Sciatic nerve (tissue), 2 donors: ENCODE data around the gene TP53BP1. TPM values are rescaled to one million over a fixed set of nuclear protein-coding genes. Genes with fewer than 3 reads are reported as not detected.
A peak's percentile ranks its signal among the peaks of the same experiment; 100 is the strongest.
"Not testable (repeated sequence)": the region's sequence is repeated elsewhere in the genome, so short reads cannot be mapped to it uniquely, and the experiment has no call there.

ENCODE experiments used
- ATAC-seq: fragments of 200-7000 bp; cut with Tn5 transposase; one replicate; pipeline ENCODE4 v1.9.1; 2020; ENCODE audit warnings: mild to moderate bottlenecking, moderate library complexity
- DNase-seq: peaks from one replicate; pipeline ENCODE4 v3.0.0-alpha.2; 2020; ENCODE audit warnings: low spot score
- intact Hi-C: fragments of 100-400 bp; cut with DNase I; formaldehyde crosslinking; loops from one replicate; pipeline ENCODE4 v1.14.2; 2022
- total RNA-seq: library from RNA; stranded (reverse); fragmentation: NEBNext Ultra II Directional; extraction: Animal tissue kit (Norgen Biotek cat#: 25700); gene quantifications from one replicate; pipeline ENCODE4 v1.2.1, GENCODE V29; 2021
- donor health status: DM: no; HTN: no; CAD: no.
- donor health status: DM: no; HTN: no; CAD: no.

Gene TP53BP1, protein sequence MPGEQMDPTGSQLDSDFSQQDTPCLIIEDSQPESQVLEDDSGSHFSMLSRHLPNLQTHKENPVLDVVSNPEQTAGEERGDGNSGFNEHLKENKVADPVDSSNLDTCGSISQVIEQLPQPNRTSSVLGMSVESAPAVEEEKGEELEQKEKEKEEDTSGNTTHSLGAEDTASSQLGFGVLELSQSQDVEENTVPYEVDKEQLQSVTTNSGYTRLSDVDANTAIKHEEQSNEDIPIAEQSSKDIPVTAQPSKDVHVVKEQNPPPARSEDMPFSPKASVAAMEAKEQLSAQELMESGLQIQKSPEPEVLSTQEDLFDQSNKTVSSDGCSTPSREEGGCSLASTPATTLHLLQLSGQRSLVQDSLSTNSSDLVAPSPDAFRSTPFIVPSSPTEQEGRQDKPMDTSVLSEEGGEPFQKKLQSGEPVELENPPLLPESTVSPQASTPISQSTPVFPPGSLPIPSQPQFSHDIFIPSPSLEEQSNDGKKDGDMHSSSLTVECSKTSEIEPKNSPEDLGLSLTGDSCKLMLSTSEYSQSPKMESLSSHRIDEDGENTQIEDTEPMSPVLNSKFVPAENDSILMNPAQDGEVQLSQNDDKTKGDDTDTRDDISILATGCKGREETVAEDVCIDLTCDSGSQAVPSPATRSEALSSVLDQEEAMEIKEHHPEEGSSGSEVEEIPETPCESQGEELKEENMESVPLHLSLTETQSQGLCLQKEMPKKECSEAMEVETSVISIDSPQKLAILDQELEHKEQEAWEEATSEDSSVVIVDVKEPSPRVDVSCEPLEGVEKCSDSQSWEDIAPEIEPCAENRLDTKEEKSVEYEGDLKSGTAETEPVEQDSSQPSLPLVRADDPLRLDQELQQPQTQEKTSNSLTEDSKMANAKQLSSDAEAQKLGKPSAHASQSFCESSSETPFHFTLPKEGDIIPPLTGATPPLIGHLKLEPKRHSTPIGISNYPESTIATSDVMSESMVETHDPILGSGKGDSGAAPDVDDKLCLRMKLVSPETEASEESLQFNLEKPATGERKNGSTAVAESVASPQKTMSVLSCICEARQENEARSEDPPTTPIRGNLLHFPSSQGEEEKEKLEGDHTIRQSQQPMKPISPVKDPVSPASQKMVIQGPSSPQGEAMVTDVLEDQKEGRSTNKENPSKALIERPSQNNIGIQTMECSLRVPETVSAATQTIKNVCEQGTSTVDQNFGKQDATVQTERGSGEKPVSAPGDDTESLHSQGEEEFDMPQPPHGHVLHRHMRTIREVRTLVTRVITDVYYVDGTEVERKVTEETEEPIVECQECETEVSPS (N-terminal part only)
- total RNA-seq: 60.6 TPM

DNA sequence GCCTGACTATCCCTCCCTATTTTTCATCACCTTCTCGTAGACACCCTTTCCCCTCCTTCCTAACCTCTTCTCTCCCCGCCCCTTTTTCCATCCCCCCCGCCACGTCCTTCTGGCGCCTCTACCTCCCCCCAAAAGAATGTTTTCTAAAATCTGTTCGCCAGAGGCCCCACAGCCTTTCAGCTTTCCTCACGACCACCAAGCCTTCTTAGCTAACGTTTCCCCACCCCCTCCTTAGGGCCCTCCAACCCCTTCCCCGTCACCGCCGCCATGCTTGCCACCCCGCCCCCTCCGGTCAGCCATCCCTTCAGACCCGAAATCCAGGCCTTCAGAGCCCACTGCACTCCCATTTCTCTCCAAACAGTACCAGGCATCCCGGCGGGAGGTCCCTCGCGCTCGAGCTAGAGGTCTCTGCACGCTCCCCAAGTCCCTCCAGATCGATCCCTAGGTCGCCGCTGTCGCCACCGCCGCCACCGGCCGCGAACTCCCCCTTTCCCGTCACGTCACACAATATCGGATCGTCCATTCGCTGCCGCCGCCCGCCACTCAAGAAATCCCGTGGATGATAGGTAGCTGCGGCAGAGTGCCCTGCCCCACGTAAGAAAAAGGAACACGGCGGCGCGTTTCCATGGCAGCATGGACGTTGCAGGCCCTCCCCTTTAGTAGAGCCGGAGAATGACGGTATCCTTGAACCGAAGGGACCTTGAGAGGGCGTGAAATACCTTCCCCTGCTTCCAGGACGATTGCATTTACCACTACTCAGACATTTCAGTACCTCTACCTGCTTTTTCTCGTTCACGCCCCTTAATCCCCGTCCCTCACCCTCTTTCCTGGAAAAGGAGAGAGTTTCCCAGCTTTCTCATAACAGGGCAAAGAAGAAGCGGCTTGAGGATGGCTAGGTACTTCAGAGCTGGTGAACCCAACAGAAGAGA, at the start of gene TP53BP1:
TP53BP1 (minus strand) TSS at position 484 of the 929 bp plus-strand sequence; CDS start at position 371, 113 bp downstream.
- ATAC-seq: peak; percentile 100
- intact Hi-C loops: no loop called here
- DNase-seq: peak; percentile 98

DNA sequence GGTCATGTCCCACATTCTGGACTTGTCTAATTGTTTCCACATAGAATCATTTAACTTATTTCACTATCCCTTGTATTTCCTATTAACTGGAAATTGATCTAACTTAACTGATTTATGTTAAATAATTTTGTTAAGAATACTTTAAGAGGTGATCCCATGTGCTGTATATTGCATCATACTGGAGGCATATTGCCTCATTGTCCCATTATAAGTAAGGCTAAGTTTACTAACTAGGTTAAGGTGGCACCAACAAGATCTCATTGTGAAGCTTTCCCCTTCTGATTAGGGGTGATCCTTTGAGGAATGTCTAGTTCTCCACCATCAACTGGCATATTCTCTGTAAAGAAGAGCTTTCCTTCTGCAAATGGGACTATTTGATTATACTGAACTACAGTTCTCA, 48.8 kb upstream of the TP53BP1 start:
- DNase-seq: no peak
- intact Hi-C loops: no loop called here
- ATAC-seq: no peak

DNA sequence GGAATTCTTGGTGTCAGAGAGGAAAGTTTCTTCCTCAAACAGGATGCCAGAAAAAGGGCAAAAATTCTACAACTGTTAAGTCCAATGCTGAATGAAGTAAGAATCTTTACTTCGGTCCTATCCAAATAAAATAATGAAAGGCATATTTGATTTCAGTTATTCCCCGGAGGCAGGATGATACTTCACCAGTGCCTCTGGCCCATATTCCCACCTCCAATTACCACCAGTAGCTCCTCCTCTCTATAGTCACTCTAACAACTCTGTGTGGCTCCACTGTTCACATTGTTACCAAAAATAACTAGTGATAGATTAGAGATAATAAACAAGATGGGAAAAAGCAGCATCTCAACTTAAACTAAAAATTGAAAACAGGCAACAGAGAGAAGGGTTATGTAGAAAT, 45.1 kb upstream of the TP53BP1 start:
- no peak for DNase-seq
- intact Hi-C loops: no loop called here

DNA sequence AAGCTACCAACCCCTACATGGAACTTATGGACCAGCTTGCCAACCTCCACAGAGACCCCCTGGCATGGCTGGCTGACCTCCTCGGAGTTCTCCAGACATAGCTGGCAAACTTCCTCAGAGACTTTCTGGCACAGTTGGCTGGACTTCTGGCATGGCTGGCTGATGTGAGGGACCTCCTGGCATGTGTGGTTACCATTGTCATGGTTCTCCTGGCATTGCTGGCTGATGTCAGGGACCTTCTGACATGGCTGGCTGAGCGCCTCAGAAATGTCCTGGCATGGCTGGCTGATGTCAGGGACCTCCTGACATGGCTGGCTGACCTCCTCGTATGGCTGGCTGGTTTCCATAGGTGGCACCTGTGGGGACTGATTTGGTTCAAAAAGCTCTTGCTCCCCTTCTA, 41.9 kb upstream of the TP53BP1 start:
- intact Hi-C loops: no loop called here
- ATAC-seq: no peak
- peak; percentile 32 for DNase-seq

More for the DNA sequence above, 45.1 kb upstream of the TP53BP1 start:
- peak; percentile 73 for ATAC-seq

DNA sequence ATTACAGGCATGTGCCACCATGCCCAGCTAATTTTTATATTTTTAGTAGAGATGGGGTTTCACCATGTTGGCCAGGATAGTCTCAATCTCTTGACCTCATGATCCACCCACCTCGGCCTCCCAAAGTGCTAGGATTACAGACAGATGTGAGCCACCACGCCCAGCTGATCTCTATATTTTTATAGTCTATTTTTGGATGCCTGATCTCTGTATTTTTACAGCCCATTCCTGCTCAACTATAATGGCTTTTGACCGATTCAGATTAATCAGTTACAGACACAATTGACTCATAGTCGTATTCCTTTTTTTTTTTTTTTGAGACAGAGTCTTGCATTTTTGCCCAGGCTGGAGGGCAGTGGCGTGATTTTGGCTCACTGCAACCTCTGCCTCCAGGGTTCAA, 39.9 kb upstream of the TP53BP1 start:
- ATAC-seq, intact Hi-C loops: not testable (repeated sequence)
- peak; percentile 8 for DNase-seq

DNA sequence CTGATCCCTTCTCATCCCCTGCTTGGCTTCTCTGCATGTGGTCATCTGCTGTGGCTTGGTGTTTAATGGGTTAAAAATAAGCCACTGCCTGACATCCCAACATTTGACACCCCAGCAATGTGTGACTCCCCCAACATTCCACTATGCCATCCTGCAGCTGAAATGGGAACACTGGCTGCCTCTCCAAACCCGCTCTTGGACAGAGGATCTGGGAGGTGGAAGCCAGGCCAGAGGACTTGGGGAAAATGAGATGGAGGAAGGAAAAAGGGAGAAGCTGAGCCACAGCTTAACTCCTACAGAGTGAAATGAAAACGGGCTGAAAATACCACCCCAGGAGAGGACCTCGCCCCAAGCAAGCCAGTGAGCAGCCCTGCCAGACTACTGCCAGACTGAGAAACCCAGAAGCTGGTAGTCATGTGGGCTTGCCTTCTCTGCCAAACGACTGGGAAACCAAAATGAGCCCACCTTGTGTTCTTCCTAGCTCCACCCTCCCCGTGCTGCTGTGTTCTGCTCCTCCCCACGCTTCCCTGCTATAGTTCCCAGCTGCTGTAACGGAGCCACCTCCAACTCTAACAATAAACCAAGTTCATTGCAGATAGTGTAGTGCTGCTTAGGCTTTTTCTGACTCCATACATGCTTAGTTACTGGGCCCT, 38.2 kb upstream of the TP53BP1 start:
- ATAC-seq (peak; percentile 20), DNase-seq (peak; percentile 42)
- intact Hi-C loops: no loop called here

DNA sequence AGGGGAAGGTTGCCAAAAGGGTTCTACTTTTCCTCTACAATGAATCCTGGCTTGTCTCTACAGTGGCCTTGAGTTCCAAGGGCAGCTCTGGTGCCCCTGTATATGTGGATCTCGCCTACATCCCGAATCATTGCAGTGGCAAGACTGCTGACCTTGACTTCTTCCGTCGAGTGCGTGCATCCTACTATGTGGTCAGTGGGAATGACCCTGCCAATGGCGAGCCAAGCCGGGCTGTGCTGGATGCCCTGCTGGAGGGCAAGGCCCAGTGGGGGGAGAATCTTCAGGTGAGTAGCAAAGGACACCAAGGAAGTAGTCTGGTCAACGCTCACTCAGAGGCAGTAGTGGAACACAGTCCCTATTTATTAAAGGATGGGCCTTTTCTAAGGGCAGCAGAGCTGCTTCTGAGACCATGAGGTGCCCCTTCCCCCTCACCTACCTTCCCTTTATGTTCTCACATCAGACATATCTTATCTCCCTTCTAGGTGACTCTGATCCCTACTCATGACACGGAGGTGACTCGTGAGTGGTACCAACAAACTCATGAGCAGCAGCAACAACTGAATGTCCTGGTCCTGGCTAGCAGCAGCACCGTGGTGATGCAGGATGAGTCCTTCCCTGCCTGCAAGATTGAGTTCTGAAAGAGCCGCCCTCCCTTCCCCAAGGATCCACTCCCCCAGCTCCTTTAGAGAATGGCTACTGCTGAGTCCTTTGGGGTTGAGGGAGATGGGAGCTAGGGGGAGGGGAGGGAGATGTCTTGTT, 36.8 kb upstream of the TP53BP1 start:
- intact Hi-C loops: no loop called here
- DNase-seq (no peak), ATAC-seq (no peak)

DNA sequence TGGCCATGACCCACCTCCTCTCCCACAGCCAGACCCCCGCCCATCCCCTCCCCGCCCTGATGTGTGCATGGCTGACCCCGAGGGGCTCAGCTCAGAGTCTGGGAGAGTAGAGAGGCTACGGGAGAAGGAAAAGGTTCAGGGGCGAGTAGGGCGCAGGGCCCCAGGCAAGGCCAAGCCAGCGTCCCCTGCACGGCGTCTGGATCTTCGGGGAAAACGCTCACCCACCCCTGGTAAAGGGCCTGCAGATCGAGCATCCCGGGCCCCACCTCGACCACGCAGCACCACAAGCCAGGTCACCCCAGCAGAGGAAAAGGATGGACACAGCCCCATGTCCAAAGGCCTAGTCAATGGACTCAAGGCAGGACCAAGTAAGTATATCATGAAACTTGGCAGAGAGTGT, 36.2 kb upstream of the TP53BP1 start:
- ATAC-seq (no peak), DNase-seq (no peak)
- intact Hi-C loops: no loop called here

DNA sequence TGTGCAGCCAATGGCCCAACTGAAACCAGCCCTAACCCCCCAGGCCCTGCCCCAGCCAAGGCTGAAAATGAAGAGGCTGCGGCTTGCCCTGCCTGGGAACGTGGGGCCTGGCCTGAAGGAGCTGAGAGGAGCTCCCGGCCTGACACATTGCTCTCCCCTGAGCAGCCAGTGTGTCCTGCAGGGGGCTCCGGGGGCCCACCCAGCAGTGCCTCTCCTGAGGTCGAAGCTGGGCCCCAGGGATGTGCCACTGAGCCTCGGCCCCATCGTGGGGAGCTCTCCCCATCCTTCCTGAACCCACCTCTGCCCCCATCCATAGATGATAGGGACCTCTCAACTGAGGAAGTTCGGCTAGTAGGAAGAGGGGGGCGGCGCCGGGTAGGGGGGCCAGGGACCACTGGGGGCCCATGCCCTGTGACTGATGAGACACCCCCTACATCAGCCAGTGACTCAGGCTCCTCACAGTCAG, 35.6 kb upstream of the TP53BP1 start:
- ATAC-seq (peak; percentile 7), DNase-seq (no peak)
- intact Hi-C loops: no loop called here

DNA sequence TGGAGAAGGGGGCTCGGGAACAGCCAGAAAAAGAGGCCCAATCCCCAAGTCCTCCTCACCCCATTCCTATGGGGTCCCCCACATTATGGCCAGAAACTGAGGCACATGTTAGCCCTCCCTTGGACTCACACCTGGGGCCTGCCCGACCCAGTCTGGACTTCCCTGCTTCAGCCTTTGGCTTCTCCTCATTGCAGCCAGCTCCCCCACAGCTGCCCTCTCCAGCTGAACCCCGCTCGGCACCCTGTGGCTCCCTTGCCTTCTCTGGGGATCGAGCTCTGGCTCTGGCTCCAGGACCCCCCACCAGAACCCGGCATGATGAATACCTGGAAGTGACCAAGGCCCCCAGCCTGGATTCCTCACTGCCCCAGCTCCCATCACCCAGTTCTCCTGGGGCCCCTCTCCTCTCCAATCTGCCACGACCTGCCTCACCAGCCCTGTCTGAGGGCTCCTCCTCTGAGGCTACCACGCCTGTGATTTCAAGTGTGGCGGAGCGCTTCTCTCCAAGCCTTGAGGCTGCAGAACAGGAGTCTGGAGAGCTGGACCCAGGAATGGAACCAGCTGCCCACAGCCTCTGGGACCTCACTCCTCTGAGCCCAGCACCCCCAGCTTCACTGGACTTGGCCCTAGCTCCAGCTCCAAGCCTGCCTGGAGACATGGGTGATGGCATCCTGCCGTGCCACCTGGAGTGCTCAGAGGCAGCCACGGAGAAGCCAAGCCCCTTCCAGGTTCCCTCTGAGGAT, 35.0 kb upstream of the TP53BP1 start:
- intact Hi-C loops: no loop called here
- DNase-seq: no peak
- no peak for ATAC-seq

DNA sequence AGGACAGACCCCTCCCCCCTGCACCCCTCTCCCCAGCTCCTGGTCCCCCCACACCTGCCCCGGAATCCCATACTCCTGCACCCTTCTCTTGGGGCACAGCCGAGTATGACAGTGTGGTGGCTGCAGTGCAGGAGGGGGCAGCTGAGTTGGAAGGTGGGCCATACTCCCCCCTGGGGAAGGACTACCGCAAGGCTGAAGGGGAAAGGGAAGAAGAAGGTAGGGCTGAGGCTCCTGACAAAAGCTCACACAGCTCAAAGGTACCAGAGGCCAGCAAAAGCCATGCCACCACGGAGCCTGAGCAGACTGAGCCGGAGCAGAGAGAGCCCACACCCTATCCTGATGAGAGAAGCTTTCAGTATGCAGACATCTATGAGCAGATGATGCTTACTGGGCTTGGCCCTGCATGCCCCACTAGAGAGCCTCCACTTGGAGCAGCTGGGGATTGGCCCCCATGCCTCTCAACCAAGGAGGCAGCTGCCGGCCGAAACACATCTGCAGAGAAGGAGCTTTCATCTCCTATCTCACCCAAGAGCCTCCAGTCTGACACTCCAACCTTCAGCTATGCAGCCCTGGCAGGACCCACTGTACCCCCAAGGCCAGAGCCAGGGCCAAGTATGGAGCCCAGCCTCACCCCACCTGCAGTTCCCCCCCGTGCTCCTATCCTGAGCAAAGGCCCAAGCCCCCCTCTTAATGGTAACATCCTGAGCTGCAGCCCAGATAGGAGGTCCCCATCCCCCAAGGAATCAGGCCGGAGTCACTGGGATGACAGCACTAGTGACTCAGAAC, 34.3 kb upstream of the TP53BP1 start:
- ATAC-seq (peak; percentile 22), DNase-seq (no peak)
- intact Hi-C loops: no loop called here

DNA sequence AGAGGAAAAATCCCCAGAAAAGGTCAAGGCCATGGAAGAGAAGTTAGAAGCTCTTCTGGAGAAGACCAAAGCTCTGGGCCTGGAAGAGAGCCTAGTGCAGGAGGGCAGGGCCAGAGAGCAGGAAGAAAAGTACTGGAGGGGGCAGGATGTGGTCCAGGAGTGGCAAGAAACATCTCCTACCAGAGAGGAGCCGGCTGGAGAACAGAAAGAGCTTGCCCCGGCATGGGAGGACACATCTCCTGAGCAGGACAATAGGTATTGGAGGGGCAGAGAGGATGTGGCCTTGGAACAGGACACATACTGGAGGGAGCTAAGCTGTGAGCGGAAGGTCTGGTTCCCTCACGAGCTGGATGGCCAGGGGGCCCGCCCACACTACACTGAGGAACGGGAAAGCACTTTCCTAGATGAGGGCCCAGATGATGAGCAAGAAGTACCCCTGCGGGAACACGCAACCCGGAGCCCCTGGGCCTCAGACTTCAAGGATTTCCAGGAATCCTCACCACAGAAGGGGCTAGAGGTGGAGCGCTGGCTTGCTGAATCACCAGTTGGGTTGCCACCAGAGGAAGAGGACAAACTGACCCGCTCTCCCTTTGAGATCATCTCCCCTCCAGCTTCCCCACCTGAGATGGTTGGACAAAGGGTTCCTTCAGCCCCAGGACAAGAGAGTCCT, 33.4 kb upstream of the TP53BP1 start:
- peak; percentile 7 for ATAC-seq
- no peak for DNase-seq
- intact Hi-C loops: no loop called here

DNA sequence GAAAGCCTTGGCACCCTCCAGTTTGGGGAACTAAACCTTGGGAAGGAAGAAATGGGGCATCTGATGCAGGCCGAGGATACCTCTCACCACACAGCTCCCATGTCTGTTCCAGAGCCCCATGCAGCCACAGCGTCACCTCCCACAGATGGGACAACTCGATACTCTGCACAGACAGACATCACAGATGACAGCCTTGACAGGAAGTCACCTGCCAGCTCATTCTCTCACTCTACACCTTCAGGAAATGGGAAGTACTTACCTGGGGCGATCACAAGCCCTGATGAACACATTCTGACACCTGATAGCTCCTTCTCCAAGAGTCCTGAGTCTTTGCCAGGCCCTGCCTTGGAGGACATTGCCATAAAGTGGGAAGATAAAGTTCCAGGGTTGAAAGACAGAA, 32.2 kb upstream of the TP53BP1 start:
- ATAC-seq: no peak
- no peak for DNase-seq
- intact Hi-C loops: no loop called here

DNA sequence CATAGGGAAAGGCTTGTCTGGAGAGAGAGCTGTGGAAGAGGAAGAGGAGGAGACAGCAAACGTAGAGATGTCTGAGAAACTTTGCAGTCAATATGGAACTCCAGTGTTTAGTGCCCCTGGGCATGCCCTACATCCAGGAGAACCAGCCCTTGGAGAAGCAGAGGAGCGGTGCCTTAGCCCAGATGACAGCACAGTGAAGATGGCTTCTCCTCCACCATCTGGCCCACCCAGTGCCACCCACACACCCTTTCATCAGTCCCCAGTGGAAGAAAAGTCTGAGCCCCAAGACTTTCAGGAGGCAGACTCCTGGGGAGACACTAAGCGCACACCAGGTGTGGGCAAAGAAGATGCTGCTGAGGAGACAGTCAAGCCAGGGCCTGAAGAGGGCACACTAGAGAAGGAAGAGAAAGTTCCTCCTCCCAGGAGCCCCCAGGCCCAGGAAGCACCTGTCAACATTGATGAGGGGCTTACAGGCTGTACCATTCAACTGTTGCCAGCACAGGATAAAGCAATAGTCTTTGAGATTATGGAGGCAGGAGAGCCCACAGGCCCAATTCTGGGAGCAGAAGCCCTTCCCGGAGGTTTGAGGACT, 31.4 kb upstream of the TP53BP1 start:
- ATAC-seq (no peak), DNase-seq (no peak)
- intact Hi-C loops: no loop called here

DNA sequence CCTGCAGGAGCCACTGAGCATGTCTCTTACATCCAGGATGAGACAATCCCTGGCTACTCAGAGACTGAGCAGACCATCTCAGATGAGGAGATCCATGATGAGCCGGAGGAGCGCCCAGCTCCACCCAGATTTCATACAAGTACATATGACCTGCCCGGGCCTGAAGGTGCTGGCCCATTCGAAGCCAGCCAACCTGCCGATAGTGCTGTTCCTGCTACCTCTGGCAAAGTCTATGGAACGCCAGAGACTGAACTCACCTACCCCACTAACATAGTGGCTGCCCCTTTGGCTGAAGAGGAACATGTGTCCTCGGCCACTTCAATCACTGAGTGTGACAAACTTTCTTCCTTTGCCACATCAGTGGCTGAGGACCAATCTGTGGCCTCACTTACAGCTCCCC, 30.7 kb upstream of the TP53BP1 start:
- intact Hi-C loops: no loop called here
- no peak for ATAC-seq
- no peak for DNase-seq
